Fibroblast of the aortic adventitia (primary cell): ENCODE results near the gene ADAMTSL4. TPM values are rescaled to one million over a fixed set of nuclear protein-coding genes. Genes with fewer than 3 reads are reported as not detected.
"Not testable (repeated sequence)": the region's sequence is repeated elsewhere in the genome, so short reads cannot be mapped to it uniquely, and the experiment has no call there.

Experiments used
- DNase-seq: peaks from one replicate; pipeline ENCODE4 v3.0.0-alpha.2; 2010; ENCODE audit warnings: low read depth
- H3K4me3 ChIP-seq: 2 replicates; pipeline ENCODE4 v1.5.1; 2011; ENCODE audit warnings: low read depth, mild to moderate bottlenecking, control low read depth, low read length, moderate library complexity
- total RNA-seq: library from RNA; depleted of rRNA; stranded (reverse); fragments of >200 nt; gene quantifications from 2 replicates; pipeline ENCODE4 v1.2.3, GENCODE V29; 2012; ENCODE audit warnings: low replicate concordance
- TF ChIP-seq, protein P1 (sequence below): IDR thresholded peaks from 2 replicates; pipeline ENCODE4 v1.5.1; 2011; ENCODE audit warnings: mild to moderate bottlenecking, low read length, control low read depth, inconsistent platforms; ENCODE audit not compliant: insufficient read depth

ADAMTSL4 gene
- total RNA-seq, 1 donor, result 13.0 TPM

GRCh38 chr1:150568594-150568966 is 19.4 kb downstream of the ADAMTSL4 start:
- no peak for DNase-seq
- TF ChIP-seq, protein P1, sequence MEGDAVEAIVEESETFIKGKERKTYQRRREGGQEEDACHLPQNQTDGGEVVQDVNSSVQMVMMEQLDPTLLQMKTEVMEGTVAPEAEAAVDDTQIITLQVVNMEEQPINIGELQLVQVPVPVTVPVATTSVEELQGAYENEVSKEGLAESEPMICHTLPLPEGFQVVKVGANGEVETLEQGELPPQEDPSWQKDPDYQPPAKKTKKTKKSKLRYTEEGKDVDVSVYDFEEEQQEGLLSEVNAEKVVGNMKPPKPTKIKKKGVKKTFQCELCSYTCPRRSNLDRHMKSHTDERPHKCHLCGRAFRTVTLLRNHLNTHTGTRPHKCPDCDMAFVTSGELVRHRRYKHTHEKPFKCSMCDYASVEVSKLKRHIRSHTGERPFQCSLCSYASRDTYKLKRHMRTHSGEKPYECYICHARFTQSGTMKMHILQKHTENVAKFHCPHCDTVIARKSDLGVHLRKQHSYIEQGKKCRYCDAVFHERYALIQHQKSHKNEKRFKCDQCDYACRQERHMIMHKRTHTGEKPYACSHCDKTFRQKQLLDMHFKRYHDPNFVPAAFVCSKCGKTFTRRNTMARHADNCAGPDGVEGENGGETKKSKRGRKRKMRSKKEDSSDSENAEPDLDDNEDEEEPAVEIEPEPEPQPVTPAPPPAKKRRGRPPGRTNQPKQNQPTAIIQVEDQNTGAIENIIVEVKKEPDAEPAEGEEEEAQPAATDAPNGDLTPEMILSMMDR, result no peak
- H3K4me3 ChIP-seq, result no peak overlapping the region

GRCh38 chr1:150572918-150573647 is 23.9 kb downstream of the ADAMTSL4 start:
- peak overlapping the region; percentile 0 for H3K4me3 ChIP-seq
- DNase-seq, result no peak
- TF ChIP-seq, protein P1, result no peak

GRCh38 chr1:150573648-150574071 is 24.5 kb downstream of the ADAMTSL4 start:
- not testable (repeated sequence) for DNase-seq, H3K4me3 ChIP-seq

GRCh38 chr1:150574260-150575071 is 25.3 kb downstream of the ADAMTSL4 start:
- H3K4me3 ChIP-seq, result peak overlapping the region; percentile 99
- DNase-seq, result peak; percentile 35
- TF ChIP-seq, protein P1, result no peak

- TF ChIP-seq, protein P1, result no peak
- peak overlapping the region; percentile 99 for H3K4me3 ChIP-seq
- no peak for DNase-seq
These were observed 25.9 kb downstream of the ADAMTSL4 start for GRCh38 chr1:150575072-150575489.

- DNase-seq, result peak; percentile 47
- TF ChIP-seq, protein P1, result no peak
- H3K4me3 ChIP-seq, result peak overlapping the region; percentile 99
These were observed 26.5 kb downstream of the ADAMTSL4 start for GRCh38 chr1:150575518-150576366.

DNA sequence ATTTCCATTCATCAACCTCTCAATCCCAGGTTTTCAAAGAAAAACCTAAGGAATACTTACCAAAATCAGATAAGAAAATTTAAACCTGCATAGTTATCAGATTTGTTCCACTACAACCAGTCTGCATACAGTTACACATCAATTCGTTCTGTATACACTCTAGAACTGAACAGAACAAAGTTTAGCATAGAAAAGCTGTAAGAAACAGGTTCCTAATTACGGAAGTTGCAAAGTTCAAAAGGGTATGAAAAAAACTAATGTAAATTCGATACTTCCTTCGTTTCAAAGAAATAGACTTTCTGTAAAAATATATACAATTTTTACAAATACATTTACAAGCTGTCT is 27.1 kb downstream of the ADAMTSL4 start:
- DNase-seq, result no peak
- TF ChIP-seq, protein P1, result no peak
- H3K4me3 ChIP-seq, result peak overlapping the region; percentile 99
